HG02938 (cell line): Measurements from ENCODE around the gene ZNF423.

Source experiments
- ATAC-seq: cut with Tn5 transposase; IDR thresholded peaks from one replicate; pipeline ENCODE4 v1.9.1; 2021; ENCODE audit warnings: mild to moderate bottlenecking, moderate library complexity; ENCODE audit not compliant: unreplicated experiment

The ZNF423 gene

DNA sequence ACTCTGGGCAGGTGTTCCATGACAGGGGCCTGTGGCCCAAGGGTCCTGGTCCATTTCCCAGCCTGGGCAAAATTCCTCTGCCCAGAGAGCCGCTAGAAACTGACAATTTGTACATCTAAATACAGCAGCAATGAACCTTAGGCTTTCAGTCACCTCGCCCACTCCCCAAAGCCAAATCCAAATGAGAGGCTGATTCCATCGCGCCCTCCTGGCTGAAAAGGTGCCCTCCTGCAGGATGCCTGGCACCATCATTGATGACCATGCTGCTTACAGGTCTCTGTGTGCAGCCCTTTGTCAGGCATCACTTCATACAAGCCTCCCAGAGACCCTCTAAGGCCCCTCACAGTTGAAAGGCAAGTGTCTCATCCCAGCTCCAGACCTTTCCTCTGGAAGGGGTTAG, 367.6 kb downstream of the ZNF423 start:
- ATAC-seq, result no peak

DNA sequence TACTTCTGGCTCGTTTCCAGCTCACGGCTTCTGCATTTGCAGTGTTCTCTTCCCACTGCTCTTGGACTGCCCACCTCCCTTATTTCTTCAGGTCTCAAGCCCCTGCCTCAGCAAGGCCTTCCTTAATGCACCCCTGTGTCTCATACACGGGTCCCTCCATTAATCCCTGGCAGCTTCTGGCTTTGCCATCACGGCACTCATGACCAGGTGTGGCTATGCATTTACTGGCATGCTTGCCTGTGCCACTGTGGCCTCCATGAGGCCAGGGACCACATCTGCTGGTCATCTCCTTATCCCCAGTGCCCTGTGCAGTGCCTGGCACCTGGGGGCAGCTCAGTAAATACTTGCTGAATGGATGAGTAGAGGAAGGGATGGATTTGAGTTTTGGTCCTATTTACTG, 368.2 kb downstream of the ZNF423 start:
- ATAC-seq, result no peak

DNA sequence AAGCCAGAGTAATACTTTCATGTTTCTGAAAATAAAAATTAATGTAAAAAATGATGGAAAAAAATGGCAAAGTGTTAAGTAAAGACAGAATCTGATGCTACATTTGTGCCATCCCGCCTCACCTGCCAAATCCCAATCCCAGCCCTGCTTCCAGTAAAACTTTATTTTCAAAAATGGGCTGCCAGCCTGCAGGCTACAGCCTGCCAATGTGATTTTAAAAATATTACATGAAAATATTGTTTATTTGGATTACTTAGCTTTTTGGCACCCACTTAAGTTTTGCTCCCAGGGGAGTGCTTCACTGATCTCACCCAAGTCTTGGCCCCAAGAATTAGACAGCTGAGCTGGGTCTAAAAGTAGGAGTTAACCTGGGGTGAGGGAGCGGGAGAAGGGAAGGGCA, 369.5 kb downstream of the ZNF423 start:
- no peak for ATAC-seq

DNA sequence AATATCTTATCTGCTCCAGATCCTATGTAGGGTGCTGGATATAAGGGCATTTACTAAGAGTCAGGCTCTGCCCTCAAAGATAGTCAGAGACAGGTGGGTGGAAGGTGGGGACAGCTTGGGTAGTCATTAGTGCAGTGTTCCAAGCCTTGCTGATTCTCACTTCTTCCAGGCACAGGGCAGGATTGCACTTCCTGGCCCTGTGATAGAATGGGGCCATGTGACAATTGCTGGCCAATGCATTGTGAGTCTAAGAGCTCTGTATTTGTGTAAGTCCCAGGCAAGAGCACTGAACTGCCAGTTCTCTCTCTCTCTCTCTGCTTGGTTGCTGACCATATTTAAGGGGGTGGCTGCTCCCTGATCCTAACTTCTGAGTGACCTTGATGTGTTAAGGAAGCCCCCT, 370.2 kb downstream of the ZNF423 start:
- no peak for ATAC-seq

DNA sequence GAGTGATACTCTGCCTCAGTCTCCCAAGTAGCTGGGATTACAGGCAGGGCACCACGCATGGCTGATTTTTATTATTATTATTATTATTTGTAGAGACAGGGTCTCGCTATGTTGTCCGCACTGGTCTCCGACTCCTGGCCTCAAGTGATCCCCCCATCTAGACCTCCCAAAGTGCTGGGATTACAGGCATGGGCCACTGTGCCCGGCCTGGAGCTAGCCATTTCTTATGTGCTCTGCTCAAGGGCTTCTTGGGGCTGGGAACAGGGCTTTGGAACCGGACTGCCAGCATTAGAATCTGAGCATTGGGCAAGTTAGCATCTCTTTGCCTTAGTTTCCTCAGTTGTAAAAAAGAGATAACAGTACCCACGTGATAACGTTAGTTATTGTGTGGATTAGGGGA, 371.0 kb downstream of the ZNF423 start:
- ATAC-seq, result no peak

DNA sequence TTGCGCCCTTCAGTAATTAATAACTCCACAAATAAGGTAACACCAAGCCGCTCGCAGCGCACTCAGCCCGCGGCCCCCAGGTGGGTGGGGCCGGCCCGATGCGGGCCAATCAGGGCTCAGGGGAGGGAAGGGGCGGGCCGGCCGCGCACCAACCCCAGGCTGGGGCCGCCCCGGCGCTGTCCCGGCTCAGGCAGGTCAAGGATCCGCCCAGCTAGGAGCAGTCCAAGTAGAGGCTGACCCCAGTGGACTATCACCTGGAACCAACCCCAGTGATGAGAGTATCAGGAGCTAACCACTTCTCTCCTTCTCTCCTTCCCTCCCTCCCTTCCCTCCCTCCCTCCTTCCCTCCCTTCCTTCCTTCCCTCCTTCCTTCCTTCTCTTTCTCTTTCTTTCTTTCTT, 371.5 kb downstream of the ZNF423 start:
- ATAC-seq, result no peak

DNA sequence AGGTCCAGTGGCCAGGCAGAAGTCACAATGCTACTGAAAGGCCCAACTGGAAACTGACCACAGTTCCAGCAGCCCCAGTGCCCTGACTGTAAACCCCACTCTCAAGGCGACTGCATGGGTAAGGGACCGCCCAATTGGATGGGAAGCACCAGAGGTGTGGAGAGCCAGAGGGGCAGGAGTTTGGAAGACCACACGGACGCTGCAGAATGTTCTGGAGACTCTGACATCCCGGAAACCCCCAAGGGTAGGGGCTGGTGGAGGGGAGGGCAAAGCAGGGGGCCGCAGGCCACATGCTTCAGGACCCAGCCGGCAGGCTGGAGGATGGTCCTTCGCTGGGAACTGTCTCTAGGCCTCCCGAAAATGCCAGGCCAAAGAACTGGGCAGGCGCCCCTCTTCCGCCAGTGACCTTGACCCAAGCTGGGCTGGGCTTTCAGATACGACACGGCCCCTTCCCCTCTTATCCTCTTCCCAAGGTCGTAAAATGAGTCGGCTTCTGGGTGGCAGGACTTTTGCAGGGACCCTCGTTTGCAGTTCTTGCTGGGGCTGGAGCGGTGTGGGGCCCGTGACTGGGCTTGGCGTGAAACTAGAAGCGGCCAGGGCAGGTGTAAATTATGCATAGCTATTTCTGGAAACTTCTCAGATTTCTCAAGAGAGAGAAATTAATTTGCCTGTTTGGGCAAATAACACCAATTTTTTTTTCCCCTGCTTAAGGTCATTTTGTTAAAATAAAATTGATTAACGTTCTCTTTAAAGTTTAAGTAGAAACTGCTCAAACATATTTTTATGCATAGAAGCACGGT, 372.1 kb downstream of the ZNF423 start:
- no peak for ATAC-seq

DNA sequence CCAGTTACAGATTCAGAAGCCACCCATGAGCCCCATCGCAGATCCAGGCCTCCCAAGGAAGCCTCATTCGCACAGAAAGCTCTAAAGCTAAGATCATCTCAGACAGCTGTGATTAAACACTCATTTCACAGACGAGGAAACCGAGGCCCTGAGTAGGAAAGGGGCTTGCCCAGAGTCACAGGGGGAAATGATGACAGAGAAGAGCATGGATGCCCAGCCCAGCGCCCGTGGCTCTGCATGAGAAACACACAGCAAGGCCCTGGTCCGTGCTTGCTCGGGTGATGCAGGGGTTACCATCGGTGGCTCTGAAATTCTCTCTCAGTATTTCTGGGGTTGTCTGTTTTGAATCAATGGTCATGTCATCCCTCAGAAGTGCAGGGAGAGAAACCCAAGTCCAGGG, 372.7 kb downstream of the ZNF423 start:
- ATAC-seq, result no peak

DNA sequence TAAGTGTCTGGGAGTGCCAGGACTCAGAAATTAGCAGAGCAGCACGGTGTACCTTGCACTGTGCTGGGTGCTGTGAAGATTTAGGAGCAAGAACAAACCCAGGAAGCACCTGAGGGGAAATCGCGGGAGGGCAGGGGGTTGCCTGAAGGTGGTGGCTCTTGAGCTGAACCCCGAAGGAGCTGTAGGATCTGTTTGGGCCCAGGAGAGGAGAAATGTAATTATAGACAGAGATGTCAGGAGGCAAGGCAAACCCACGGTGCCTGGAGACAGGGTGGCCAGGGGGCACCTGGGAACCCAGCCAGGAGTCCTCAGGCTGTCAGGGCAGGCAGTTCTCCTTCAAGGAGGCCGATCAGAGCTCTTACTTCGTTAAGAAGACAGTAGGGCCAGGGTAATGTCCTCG, 373.2 kb downstream of the ZNF423 start:
- no peak for ATAC-seq

DNA sequence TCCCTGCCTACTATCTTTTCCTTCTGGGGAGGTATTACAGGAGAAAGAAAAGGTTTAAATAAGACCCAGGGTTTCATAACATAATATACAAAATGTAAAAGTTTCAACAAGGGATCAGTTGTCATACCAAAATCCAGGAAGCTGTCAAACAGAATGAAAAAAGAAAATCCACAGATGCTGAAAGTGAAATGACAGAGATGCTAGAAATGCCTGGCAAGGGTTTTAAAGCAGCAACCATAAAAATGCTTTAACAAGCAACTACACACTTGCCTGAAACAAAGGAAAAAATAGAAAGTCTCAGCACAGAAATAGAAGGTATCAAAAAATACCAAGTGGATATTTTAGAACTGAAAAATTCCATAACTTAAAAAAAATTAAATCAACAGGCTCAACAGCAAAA, 377.3 kb downstream of the ZNF423 start:
- ATAC-seq, result no peak

DNA sequence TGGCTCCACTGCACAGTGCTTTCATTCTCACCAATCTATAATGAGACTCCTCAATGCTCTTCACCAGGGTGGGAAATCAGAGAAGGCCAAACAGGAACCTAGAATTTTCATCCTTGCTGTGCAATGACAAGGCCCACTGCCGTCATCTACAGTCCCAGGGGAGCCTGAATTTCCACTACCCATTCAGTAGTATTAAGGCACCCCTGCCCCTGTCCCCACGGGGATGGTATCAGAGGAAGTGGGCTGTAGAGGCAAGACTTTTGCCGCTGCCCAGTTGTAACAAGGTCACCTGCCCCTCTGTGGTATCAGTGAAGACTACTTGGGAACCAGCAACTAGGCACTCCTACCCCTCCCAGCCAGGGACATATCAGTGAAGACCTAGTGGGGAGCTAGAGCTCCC, 377.8 kb downstream of the ZNF423 start:
- ATAC-seq, result no peak

DNA sequence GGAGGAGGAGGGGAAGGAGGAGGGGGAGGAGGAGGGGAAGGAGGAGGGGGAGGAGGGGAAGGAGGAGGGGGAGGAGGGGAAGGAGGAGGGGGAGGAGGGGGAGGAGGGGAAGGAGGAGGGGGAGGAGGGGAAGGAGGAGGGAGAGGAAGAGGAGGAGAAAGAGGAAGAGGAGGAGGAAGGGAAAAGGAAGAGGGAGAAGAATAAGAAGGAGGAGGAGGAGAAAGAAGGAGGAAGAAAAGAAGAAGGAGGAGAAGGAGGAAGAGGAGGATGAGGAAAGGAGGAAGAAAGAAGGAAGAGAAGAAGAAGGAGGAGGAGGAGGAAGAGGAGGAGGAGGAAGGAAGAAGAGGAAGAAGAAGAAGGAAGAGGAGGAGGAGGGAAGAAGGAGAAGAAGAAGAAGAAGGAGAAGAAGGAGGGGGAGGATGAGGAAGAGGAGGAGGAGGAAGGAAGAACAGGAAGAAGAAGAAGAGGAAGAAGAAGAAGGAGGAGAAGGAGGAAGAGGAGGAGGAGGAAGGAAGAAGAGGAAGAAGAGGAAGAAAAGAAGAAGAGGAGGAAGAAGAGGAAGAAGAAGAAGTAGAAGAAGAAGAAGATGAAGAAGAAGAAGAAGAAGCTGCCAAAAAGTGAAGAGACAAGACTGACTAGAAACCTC, 378.5 kb downstream of the ZNF423 start:
- no peak for ATAC-seq

DNA sequence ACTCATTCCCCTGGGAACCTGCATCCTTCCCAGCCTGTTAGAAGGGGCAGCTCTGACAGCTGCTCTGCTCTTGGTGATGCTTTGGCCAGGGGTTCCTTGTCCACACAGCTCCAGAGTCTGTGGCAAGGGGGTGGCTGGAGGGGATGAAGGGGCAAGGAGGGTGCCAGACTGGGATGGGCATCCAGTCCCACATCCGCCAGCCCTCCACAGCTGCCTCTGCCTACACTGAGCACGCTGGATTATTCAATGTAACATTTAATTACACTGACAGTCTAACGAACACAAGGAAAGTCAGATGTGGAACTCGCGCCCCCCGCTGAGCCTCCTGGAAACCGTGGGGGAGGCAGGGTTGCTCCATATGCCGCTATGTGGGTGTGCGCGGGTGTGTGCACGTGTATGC, 381.2 kb downstream of the ZNF423 start:
- ATAC-seq, result no peak

DNA sequence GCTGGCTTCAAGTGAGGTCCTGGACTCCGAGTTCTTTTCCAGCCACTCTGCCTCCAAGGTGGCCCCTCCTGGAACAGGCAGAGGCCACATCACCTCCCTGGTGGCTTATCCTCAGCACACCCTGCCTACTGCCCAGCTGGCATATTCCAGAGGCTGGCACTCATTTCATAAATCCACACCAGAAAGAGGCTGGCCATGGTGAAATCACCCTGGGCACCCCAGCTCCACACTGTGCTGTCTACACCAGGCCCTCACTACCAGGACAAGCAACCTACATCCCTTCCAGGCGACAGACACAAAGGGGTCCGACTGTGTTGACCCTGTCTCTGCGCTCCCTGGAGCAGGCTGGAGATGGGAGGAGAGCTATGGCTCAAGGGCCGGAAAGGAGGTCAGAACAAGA, 382.1 kb downstream of the ZNF423 start:
- no peak for ATAC-seq

DNA sequence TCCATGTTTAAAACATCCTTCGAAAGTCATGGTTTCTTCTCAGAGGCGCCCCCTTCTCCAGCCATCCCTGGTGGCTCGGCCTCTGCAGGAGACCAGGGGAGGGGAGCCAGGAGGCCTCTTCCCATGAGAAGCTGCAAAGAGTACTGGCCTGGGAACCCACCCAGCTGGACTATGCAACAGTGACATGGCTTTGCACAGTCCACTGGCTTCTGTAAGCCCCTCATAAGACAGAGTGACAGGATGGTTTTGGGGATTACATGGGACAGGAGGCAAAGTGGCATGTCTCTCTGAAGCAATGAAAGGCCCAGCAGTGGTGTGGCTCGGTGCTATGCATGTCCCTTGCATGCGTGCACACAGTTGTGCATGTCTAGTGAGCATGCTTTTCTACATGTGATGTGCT, 382.8 kb downstream of the ZNF423 start:
- ATAC-seq, result no peak

DNA sequence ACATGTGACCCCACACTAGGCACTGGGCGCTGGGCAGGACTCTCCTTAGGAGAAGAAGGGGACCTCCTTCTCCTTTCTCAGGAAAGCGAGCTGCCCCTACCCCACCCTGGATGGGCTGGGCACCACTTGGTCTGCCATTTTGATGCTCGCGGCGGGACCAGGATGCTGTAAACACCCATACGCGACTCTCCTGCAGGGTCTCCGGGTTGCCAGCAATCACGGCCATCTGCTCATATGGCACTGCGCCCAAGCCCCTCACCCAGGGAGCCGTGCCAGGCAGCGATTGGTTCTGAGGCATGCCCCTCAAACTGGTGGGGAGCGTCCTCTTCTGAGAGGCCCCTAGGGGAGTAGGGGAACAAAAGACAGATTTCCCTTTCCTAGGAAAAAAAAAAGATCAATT, 383.3 kb downstream of the ZNF423 start:
- ATAC-seq, result no peak

DNA sequence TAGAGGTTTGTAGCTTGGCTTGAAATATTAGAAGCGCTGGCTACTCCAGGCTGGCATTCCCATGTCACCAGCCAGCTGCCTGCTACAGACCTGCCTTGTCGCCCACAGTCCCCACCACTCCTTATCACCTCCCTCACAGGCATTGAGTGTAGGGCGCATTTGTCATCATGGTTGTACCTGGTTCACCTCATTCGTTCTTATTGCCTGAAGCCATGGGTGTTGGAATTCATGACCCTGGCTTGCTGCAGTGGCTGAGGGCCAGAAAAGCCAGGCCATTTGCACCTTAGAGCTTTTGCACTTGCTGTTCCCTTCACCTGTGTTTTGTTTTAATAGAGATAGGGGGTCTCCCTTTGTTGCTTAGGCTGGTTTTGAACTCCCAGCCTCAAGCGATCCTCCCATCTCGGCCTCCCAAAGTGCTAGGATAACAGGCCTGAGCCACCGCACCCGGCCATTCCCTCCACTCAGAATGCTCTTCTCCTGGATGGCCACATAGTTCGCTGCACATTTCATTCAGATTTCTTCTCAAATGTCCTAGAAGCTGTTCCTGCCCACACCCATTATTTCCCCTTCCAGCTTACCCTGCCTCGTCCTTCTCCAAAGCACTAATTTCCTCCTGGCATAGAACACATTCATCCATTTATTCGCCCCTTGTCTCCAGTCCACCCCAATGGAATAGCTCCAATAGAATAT, 384.7 kb downstream of the ZNF423 start:
- ATAC-seq, result no peak

DNA sequence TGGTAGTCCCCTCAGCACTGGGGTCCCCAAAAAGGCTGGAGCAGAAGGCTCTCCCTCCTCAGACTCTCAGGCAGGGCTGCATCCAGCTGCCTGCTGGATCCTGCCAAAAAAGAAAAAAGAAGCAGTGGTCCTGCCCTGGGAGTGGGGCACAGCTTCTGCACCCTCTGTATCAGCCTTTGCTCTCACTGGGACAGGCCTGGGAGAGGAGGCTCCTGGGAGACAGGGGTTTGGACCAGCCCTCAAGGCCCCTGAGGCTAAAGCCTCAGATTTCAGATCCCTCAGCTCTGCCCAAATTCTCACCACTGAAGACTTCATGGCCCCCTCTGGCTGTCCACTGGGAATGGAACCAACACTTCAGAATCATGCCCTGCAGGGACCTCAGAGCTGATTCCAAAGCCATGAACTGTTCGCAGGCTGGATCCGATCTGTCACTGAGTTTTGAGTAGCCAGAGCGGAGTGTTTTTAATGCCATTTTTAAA, 385.4 kb downstream of the ZNF423 start:
- ATAC-seq, result no peak

DNA sequence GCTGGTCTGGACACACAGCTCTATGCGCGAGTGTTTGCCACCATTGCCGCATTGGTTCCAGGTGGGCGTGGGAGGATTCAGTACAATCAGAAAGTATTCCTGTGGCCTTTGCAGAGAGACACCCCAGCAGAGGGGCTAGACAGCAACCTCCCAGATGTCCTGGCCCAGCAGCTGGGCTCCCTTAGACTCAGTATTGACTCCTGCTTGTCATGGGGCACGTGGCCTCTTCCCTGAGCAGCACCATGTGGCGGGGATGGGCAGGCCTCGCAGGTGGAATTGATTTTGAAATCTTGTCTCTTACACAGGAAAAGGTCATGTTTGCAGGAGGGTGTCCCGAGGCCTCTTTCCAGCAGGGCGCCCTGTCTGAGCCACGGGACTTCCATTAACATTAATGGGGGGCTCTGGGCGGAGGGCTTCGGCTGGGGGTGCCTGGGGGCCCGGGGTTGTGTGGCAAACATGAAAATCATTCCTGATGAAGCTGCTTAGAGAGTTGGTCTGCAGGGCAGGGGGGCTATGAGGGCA, 385.9 kb downstream of the ZNF423 start:
- no peak for ATAC-seq

DNA sequence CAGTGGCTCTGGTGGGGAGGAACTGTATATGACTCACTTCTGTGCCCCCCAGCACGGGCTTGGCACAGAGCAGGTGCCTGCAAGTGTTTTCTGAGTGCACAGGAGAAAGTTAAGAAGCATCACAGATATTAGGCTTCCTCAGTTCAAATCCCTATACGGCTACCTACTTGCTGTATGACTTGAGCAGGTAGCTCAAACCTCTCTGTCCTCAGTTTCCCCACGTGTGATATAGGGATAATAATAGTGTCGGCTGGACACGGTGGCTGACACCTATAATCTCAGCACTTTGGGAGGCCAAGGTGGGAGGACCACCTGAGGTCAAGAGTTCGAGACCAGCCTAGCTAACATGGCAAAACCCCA, 386.6 kb downstream of the ZNF423 start:
- no peak for ATAC-seq

DNA sequence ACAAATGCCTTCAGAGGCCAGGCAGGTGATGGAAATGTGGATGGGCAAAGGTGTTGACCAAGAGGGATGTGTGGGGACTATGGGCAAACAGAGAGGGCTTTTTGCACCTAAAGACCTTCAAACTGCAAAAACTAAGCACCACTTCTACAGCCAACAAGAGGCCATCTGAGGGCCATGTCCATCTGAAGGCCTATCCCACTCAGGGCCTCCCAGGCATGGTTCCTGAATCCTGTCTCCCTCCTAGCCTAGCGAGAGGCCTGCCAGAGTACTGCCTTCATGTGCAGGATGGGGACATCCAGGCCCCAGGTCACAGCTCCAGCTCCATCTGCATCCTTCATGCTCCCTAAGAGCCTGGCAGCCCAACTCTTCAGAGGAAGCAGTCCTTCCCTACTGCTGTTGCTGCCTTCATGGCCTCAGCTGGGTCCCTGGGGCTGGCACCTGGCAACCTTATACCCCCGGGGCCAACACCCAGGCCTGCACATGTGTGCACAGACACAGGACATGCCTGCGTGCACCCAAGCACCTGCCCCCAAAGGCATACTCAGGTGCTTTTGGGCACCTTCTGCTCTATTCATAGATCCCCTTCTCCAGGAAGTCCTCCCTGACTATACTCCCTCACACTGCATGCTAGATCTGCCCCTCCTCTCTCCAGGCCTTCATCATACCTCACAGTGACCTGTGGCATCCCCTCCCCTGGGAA, 387.2 kb downstream of the ZNF423 start:
- no peak for ATAC-seq
